NCI-H187 (cell line): Measurements from ENCODE around the gene MRPL12.

Experiments
- DNase-seq, 2 experiments: peaks; one replicate each; lab custom pipeline; 2025; lab: John Stamatoyannopoulos, UW

MRPL12 gene

DNA sequence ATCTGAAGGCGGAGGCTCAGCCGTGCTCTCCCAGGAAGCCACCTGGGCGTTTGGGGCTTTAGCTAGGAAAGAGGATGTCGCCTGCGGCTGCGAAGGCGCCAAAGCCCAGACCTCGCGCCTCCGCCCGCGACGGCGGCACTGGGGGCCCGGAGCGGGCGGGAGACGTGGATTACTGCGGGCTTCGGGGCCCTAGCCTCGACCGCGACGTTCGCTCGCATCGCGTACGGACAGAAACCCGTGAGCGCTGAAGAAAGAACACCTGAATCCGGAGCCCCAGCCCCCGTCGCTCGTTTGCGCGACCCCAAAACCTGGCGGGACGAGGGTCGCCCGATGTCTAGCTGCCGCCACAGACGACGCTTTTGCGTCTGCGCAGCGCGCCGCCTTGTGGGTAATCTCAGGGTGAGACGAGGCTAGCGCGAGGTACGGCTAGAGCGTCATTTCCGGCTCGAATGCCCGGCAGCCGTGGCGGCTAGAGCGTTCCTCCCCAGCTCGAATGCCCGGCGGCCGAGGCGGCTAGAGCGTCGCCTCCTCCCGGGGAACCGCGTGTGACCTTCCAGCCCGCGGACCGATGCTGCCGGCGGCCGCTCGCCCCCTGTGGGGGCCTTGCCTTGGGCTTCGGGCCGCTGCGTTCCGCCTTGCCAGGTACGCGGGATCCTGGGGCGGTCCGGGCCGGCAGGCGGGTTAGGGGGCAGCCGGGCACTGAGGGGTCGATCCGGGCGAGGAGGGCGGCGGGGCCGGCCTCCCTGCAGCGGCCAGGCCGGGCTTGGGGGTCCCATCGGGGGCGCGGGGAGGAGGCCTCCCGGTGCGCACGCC is at the start of gene MRPL12:
Gene MRPL12, plus strand, starts transcription at position 434 of the 813 bp plus-strand sequence. Its CDS starts 135 bp downstream, at position 569.
- peak; percentile 74 to 90 for DNase-seq

DNA sequence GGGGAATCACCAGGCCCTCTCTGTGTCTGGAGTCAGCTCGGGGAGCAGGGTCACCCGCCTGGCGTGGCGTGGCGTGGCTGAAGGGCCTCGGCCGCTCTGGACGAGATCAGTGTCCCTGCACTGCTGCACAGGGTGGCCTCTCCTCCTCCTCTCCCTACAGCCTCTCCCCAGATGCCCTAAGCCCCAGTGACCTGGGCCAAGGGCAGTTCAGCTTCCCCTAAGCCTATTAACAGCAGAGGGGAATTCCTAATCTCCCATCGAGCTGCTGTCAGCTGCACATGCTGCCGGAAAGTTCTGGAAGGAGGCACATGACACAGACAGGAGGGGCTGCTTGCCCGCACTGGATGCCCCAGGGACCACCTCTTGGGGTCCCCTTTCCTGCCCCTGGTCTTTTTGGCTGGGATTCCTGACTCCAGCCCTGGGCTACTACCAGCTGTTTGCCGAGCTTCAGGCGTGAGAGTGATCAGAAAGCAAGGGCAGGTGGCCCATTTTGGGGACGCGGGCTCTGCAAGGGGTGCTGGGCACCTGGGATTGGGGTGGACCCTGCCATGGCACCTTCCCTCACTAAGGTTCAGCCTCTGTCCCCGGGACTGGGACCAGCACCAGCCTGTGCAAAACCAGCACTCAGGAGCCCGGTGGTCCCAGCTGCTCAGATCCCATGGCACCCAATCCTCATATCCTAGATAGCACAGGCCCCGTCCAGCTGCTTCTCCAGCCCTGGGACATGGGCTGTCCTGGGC is 47.6 kb upstream of the MRPL12 start:
- DNase-seq = no peak

DNA sequence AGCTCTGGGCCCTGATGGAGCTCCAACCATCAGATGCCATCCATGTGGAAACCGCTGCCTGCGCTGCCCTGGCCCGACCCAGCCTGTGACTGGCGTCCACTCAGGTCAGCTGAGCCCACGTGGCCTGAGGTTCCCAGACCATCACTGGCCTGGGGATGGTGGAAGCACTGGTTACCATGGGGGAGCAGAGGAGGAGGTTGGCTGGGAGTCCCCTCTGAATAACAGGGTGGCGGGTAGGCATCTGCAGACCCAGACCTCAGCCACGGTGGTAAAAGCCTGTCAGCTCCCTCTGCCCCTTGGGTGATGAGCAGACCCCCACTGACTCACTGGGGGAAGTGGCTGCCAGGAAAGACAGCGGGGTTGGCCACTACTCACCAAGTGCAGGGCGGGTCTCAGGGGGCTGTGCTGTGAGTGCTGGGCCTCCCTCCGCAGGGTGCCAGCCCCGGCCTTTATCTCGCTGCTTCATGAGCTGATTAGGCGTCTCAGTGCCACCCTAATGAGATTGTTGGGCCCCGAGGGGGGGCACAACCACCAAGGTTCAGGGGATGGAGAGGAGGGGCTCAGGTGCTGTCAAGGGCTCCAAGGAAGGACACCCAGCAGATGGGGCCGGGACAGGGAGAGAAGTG is 46.9 kb upstream of the MRPL12 start, which contains the start of gene PDE6G:
Gene PDE6G, minus strand, starts transcription at position 425 of the 626 bp plus-strand sequence. CDS start 3,237 bp downstream, outside the sequence.
- DNase-seq = no peak

DNA sequence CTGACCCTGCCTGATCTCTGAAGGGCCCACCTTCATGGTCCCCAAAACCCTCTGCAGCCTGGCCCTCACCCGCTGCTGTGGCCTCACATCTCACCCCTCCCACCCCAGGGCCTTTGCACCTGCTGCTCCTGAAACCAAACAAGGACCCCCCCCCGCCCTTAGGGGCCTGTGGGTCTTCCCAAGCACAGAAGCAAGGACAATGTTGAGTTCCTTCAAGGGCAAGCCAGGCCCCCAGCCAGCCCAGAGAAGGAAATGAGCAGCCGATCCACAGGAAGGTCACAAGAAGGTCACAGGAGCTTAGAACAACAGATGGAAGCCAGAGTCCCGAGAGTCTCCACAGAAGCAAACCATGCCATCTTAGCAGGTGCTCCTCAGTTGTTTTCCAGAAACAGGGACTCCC is 46.3 kb upstream of the MRPL12 start:
- DNase-seq = no peak

GRCh38 chr17:81659038-81659437 is 44.1 kb upstream of the MRPL12 start:
- no peak for DNase-seq

DNA sequence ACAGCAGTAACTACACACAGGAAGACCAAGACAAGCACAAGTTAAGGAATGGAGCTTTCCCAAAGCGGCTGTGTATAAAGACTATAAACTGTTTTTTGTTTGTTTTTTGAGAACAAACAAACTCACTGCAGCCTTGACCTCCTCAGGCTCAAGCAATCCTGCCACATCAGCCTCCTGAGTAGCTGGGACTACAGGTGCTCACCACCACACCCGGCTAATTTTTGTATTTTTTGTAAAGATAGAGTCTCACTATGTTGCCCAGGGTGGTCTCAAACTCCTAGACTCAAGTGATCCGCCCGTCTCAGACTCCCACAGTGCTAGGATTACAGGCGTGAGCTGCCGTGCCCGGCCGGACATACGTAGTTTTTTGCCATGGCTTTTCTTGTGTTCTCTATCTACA is 42.7 kb upstream of the MRPL12 start:
- no peak for DNase-seq

DNA sequence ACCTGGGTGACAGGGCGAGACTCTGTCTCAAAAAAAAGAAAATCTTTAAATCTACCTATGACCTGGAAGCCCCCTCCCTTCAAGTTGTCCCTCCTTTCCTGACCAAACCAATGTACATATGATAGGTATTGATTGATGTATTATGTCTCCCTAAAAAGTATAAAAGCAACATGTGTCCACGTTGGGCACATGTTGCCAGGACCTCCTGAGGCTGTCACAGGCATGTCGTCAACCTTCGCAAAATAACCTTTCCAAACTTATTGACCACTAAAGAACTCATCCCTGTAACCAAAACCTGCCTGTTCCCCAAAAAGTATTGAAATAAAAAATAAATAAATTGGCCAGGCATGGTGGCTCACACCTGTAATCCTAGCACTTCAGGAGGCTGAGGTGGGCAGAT is 41.2 kb upstream of the MRPL12 start:
- no peak for DNase-seq

- DNase-seq = no peak
Measured at GRCh38 chr17:81664051-81664470, 39.1 kb upstream of the MRPL12 start.

DNA sequence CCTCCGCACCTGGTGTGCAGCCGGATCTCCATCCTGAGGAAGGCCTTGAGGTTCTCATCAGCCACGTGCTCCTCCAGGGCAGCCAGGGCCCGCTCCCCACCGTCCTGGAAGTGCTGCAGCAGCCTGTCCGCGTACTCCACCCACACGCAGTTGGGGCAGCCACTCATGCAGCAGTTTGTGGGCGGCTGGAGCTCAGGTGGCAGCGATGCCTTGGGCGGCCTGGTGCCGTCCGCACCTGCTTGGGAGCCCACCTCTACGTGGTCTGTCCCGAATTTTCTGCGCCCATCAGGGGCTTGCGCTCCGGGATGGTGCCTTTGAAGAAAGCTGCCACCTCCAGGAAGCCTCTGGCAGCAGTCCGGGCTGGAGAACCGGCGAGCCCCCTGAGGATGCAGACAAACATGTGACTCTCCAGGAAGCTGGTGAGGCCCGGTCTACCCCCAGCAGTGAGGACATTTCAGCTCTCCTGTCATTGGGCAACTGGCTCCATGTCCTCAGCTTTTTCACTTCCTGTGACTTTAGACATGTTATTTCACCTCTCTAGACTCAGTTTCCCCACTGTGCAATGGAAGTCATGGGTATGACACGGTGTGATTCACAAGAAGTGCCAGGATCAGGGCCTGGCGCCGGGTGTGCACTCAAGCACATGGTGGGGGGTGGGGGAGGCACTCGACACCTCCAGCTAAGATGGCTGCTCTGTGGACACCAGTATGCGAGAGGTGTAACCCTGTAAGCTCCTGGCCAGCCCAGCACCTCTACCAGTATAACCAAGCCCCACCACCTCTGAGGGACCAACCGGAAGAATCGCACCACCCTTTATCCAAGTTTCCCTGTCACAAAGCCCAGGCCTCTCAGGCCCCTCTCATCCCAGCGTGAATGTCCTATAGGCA is 37.7 kb upstream of the MRPL12 start:
- DNase-seq = no peak

DNA sequence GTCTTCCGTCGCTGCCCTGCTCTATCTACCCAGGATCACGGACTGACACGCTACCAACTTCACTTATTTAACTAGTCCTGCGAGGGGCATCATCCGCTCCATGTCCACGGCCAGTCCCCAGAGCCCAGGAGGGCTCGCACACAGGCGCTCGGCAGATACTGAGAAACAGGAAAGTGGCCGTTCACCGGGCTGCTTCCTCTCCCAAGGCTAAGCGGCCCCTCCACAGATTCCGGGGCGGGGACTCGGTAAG is 37.1 kb upstream of the MRPL12 start:
- no peak for DNase-seq

- peak; percentile 73 to 87 for DNase-seq
Measured at GRCh38 chr17:81666342-81667191, 36.6 kb upstream of the MRPL12 start, which contains the start of the genes CCDC137 and OXLD1. Gene CCDC137, plus strand, starts transcription at chr17:81666737. Its CDS starts 30 bp downstream, at chr17:81666767. Gene OXLD1, minus strand, starts transcription at chr17:81666605. Its CDS starts 28 bp downstream, at chr17:81666577.

GRCh38 chr17:81667754-81668153 is 35.4 kb upstream of the MRPL12 start:
- no peak for DNase-seq

GRCh38 chr17:81672504-81672903 is 30.7 kb upstream of the MRPL12 start:
- DNase-seq = no peak

DNA sequence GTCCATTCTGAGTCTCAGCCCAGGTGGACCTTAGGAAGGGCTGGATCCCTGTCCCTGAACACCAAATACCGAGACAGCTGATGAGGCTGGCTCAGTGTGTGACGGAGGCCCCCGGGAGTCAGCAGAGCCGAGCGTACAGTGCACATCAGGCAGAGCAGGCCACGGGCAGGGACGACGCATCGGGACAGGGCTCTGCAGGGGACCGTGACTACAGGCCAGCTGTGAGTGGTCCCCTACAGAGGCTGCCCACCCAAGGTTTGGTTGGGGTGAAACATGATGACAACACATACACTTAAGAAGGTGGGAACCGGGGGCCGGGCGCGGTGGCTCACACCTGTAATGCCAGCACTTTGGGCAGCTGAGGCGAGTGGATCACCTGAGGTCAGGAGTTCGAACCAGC is 30.2 kb upstream of the MRPL12 start:
- no peak for DNase-seq

- no peak for DNase-seq
Measured at GRCh38 chr17:81673561-81674258, 29.5 kb upstream of the MRPL12 start.

DNA sequence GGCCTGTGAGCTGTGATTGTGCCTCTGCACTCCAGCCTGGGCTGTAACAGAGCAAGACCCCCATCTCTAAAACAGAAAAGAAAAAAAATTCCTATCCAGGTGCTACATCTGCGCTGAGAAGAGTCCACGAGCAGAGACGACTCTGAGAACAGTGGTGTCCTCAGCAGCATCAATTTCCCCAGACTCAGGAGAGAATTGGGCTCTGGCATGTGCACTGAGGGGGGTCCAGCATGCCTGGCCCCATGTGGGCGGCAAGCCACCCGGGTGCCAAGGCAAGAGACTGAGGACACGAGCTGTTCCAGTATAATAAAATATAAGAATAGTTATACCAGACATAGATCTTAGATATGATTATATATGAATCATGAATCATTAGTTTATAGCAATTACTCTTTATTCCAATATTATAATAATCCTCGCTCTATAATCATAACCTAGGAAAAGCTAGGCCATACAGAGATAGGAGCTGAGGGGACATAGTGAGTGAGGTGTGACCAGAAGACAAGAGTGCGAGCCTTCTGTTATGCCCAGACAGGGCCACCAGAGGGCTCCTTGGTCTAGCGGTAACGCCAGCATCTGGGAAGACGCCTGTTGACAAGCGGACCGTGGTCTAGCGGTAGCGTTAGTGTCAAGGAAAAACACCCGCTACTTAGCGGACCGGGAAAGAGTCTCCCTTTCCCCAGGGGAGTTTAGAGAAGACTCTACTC is 27.5 kb upstream of the MRPL12 start:
- DNase-seq = peak in 1 of 2 experiments; percentile 9

- no peak for DNase-seq
Measured at GRCh38 chr17:81676906-81677305, 26.3 kb upstream of the MRPL12 start.

DNA sequence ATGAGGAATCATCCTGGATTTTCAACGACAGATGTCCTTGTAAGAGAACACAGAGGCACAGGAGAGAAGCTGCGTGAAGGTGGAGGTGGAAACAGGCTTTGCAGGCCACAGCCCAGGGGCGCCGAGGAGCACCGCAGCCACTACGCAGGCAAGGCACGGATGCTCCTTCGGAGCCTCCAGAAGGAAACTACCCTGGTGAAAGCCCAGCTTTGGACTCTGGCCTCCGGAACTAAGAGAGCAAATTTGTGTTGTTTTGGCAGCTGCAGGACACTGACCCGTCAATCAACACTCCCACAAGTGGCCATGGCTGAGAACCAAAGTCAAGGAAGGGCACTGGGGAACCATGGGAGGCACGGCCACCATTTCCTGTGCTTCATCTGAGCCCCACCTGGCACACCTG is 23.0 kb upstream of the MRPL12 start:
- no peak for DNase-seq

DNA sequence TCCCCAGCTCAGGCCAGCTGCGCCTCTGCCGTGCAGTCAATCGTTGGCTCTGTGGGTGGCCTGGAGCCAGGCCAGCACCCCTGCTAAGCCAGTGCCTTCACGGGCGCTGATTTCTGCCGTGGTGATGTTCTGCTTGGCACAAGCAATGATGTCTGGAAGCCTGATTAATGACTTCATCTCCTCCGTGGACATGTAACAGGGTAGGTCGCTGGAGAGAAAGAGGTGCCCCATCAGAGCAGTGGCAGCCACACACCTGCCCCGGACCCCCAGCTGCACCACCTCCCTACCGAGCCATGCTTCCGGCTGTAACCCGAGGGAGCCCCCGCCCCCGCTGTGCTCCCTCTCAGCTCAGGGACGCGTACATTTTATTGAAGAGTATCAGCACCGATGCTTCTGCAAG is 21.5 kb upstream of the MRPL12 start:
- no peak for DNase-seq
